Mesenteric fat pad (tissue), 1 donor: ENCODE measurements around the gene LRRC74A. TPM values are rescaled to one million over a fixed set of nuclear protein-coding genes. Genes with fewer than 3 reads are reported as not detected.
A peak's percentile ranks its signal among the peaks of the same experiment; 100 is the strongest.

Experiments
- DNase-seq: peaks from one replicate; pipeline ENCODE4 v3.0.0-alpha.2; 2020; ENCODE audit warnings: low spot score
- long read RNA-seq: library from polyadenylated mRNA; unstranded; transcript quantifications from one replicate; pipeline ENCODE4 v2.0.0, GENCODE V29; 2020
- total RNA-seq: library from RNA; stranded (reverse); fragmentation: NEBNext Ultra II Directional; extraction: Animal tissue kit (Norgen Biotek cat#: 25700); gene quantifications from one replicate; pipeline ENCODE4 v1.2.1, GENCODE V29; 2021
- donor health status: DM: yes; HTN: yes; CAD: no.

Gene LRRC74A
- total RNA-seq, result not detected
- long read RNA-seq, result 0 reads

GRCh38 chr14:76826122-76826521 is at the start of gene LRRC74A:
TSS of gene LRRC74A (plus strand) at chr14:76826408. CDS start at chr14:76826698, 290 bp downstream.
- DNase-seq, result no peak

- peak; percentile 87 for DNase-seq
Measured at GRCh38 chr14:76776428-76777251, 49.6 kb upstream of the LRRC74A start.

GRCh38 chr14:76777721-76778120 is 48.5 kb upstream of the LRRC74A start:
- DNase-seq, result peak; percentile 64

- no peak for DNase-seq
Measured at GRCh38 chr14:76778546-76779215, 47.5 kb upstream of the LRRC74A start.

- DNase-seq, result no peak
Measured at GRCh38 chr14:76779221-76780057, 46.8 kb upstream of the LRRC74A start.

- no peak for DNase-seq
Measured at GRCh38 chr14:76780058-76780345, 46.2 kb upstream of the LRRC74A start.

- no peak for DNase-seq
Measured at GRCh38 chr14:76780360-76780759, 45.8 kb upstream of the LRRC74A start.

GRCh38 chr14:76780875-76781647 is 45.1 kb upstream of the LRRC74A start:
- no peak for DNase-seq

- DNase-seq, result no peak
Measured at GRCh38 chr14:76781648-76782051, 44.6 kb upstream of the LRRC74A start.

- no peak for DNase-seq
Measured at GRCh38 chr14:76782115-76782884, 43.9 kb upstream of the LRRC74A start.

- DNase-seq, result no peak
Measured at GRCh38 chr14:76782885-76783566, 43.2 kb upstream of the LRRC74A start.

- DNase-seq, result no peak
Measured at GRCh38 chr14:76784266-76784874, 41.8 kb upstream of the LRRC74A start.

GRCh38 chr14:76784881-76785280 is 41.3 kb upstream of the LRRC74A start:
- no peak for DNase-seq

GRCh38 chr14:76786601-76787000 is 39.6 kb upstream of the LRRC74A start:
- no peak for DNase-seq

GRCh38 chr14:76792422-76792821 is 33.8 kb upstream of the LRRC74A start:
- no peak for DNase-seq

GRCh38 chr14:76793324-76793723 is 32.9 kb upstream of the LRRC74A start:
- DNase-seq, result no peak

GRCh38 chr14:76793956-76794355 is 32.3 kb upstream of the LRRC74A start:
- no peak for DNase-seq

- no peak for DNase-seq
Measured at GRCh38 chr14:76806446-76806845, 19.8 kb upstream of the LRRC74A start.

GRCh38 chr14:76808011-76808410 is 18.2 kb upstream of the LRRC74A start:
- no peak for DNase-seq
